Kidney epithelial cell (primary cell): ENCODE results near the gene MECP2. TPM values are rescaled to one million over a fixed set of nuclear protein-coding genes. Genes with fewer than 3 reads are reported as not detected.

Experiments used
- DNase-seq: peaks from one replicate; pipeline ENCODE4 v3.0.0-alpha.2; 2010; ENCODE audit warnings: low read depth
- H3K27me3 ChIP-seq: 2 replicates; pipeline ENCODE4 v1.6.0; 2011; ENCODE audit warnings: low read length; ENCODE audit not compliant: control insufficient read depth, insufficient read depth
- H3K36me3 ChIP-seq: 2 replicates; pipeline ENCODE4 v1.5.1; 2011; ENCODE audit warnings: low read length; ENCODE audit not compliant: control insufficient read depth, insufficient read depth
- H3K4me3 ChIP-seq: 2 replicates; pipeline ENCODE4 v1.5.1; 2011; ENCODE audit warnings: low read depth, mild to moderate bottlenecking, control low read depth, low read length
- CTCF ChIP-seq: IDR thresholded peaks from 2 replicates; pipeline ENCODE4 v1.5.1; 2011; ENCODE audit warnings: mild to moderate bottlenecking, moderate library complexity, low read length, control low read depth, inconsistent platforms; ENCODE audit not compliant: insufficient read depth, poor library complexity, severe bottlenecking
- total RNA-seq: library from RNA; depleted of rRNA; stranded (reverse); fragments of >200 nt; gene quantifications from 2 replicates; pipeline ENCODE4 v1.2.3, GENCODE V29; 2015

The MECP2 gene
- total RNA-seq, 1 donor from 2014 or later = 34.4 TPM

- no peak overlapping the region for H3K4me3 ChIP-seq
- no peak for DNase-seq
- no peak for TF ChIP-seq CTCF
- H3K36me3 ChIP-seq = no peaks in the 10 kb centered on the region
- no peaks in the 10 kb centered on the region for H3K27me3 ChIP-seq
Observed at GRCh38 chrX:154138857-154139256, 41.3 kb upstream of the MECP2 start.

GRCh38 chrX:154136627-154137161 lies 39.2 kb upstream of the MECP2 start:
- no peaks in the 10 kb centered on the region for H3K27me3 ChIP-seq
- DNase-seq = no peak
- TF ChIP-seq CTCF = peak; percentile 43
- H3K4me3 ChIP-seq = peak overlapping the region; percentile 20
- no peaks in the 10 kb centered on the region for H3K36me3 ChIP-seq

- Histone ChIP-seq H3K27me3 (no peaks in the 10 kb centered on the region), H3K36me3 (no peaks in the 10 kb centered on the region), H3K4me3 (no peak overlapping the region)
- DNase-seq = peak; percentile 14
- TF ChIP-seq CTCF = no peak
Observed at GRCh38 chrX:154135458-154136229, 38.1 kb upstream of the MECP2 start.

- Histone ChIP-seq H3K4me3 (no peak overlapping the region), H3K36me3 (no peaks in the 10 kb centered on the region), H3K27me3 (no peaks in the 10 kb centered on the region)
- no peak for TF ChIP-seq CTCF
- no peak for DNase-seq
Observed at GRCh38 chrX:154132366-154132765, 34.8 kb upstream of the MECP2 start.

GRCh38 chrX:154131955-154132354 lies 34.4 kb upstream of the MECP2 start:
- H3K4me3 ChIP-seq = no peak overlapping the region

More at GRCh38 chrX:154131955-154132354, 34.4 kb upstream of the MECP2 start:
- Histone ChIP-seq H3K27me3 (no peaks in the 10 kb centered on the region), H3K36me3 (no peaks in the 10 kb centered on the region)
- TF ChIP-seq CTCF = no peak
- DNase-seq = no peak
